AG10803 (cell line): ENCODE results near the gene C14orf180.

Source experiments
- DNase-seq: peaks from one replicate; pipeline ENCODE4 v3.0.0; 2010; ENCODE audit warnings: low read depth
- H3K4me3 ChIP-seq: 2 replicates; pipeline ENCODE4 v1.5.1; 2011; ENCODE audit warnings: mild to moderate bottlenecking, low read length, control low read depth
- CTCF ChIP-seq: conservative IDR thresholded peaks from 2 replicates; pipeline ENCODE4 v1.5.1; 2011; ENCODE audit warnings: mild to moderate bottlenecking, low read length, control low read depth, inconsistent platforms

The C14orf180 gene

DNA sequence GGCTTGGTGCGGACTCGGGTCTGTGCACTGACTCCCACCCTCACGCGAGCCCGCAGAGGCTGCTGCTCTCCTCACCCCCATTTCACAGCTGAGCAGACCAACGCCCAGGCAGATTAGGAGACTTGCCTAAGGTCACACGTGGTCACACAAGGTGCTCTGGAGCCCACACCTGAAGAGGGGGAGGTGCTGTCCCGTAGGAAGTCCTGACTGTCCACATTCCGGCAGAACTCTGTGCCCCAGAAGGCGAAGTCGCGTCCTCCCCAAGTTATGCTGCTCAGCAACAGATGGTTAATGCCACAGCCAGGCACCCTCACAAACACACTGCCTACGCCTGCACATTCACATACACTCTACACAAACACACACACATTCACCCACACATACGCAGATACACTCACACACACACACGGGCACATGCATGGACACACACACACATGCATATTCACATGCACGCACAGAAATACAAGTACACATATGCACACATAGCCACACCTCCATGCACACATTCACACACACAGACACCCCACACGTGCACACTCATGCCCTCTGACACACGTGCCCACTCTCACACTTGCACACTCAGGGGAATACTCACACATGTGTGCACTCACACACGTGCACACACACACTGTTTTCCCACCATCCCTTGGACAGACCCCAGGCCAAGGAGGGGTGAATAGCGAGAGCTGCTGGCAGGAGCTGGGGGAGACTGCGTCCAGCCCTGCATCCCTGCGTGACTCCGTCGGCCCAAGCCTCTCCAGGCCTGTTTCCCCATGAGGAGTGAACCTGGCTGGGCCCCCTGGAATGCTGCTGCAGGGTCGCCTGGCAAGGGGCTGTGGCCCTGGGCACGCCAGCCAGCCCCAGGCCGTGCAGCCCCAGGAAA is 4.1 kb downstream of the C14orf180 start:
- no peak for DNase-seq
- H3K4me3 ChIP-seq, result no peak overlapping the region
- no peak for TF ChIP-seq CTCF

DNA sequence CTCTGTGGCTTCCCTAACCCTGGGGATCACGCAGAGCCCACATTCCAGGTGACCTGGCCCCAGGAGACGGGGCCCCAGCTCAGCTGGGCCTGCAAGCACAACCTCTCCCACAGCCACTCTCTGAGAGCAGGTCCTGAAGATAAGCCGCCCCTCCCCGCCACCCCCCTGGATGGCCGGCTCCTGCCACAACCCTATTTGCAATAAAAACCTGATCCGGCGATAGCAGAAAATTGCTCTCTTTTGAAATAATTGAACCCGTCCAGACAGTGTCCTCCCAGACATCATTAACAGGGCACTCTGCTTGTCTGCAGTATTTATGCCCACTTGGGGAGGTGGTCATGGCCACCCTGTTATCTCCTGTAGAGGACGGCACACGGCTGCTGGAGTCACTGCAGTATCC is 5.0 kb downstream of the C14orf180 start:
- DNase-seq, result no peak
- no peak for TF ChIP-seq CTCF
- H3K4me3 ChIP-seq, result no peak overlapping the region

DNA sequence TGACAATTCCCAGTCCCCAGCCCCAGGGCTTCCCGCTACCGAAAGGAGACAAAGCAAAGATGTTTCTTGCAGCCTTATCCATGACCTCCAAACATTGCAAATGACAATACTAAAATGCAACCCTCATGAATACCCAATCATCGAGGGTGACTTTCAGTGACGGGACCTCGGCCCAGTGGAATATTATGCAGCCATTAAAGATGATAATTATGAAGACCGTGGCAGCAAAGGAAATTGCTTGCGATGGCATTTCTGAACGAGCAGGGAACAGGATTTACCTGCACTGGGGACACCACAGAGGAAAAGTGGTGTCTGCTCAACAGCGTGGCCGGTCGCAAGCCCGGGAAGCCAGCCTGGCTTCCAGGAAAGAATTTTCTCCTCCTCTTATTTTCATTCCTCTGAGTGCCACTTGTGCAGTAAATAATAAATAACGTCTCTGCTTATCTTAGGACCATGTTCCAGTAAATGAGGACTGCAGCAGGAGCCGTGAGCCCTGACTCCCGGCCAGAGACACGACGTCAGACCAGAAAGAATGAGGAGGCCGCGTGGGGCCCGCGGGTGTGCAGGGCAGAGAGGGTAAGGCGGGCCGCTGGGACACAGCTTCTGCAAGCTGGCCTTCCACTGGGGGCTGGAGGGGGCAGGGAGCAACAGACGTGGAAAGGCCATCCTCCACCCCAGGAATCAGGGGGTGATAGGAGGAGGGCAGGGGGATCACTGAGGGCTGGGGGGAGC is 6.6 kb downstream of the C14orf180 start:
- TF ChIP-seq CTCF, result no peak
- DNase-seq, result no peak
- no peak overlapping the region for H3K4me3 ChIP-seq

- TF ChIP-seq CTCF, result no peak
- H3K4me3 ChIP-seq, result no peak overlapping the region
- DNase-seq, result peak; percentile 11
Observed at GRCh38 chr14:104586832-104587620, 7.5 kb downstream of the C14orf180 start.

GRCh38 chr14:104587641-104588040 is 8.1 kb downstream of the C14orf180 start:
- no peak for DNase-seq
- H3K4me3 ChIP-seq, result no peak overlapping the region
- TF ChIP-seq CTCF, result no peak

DNA sequence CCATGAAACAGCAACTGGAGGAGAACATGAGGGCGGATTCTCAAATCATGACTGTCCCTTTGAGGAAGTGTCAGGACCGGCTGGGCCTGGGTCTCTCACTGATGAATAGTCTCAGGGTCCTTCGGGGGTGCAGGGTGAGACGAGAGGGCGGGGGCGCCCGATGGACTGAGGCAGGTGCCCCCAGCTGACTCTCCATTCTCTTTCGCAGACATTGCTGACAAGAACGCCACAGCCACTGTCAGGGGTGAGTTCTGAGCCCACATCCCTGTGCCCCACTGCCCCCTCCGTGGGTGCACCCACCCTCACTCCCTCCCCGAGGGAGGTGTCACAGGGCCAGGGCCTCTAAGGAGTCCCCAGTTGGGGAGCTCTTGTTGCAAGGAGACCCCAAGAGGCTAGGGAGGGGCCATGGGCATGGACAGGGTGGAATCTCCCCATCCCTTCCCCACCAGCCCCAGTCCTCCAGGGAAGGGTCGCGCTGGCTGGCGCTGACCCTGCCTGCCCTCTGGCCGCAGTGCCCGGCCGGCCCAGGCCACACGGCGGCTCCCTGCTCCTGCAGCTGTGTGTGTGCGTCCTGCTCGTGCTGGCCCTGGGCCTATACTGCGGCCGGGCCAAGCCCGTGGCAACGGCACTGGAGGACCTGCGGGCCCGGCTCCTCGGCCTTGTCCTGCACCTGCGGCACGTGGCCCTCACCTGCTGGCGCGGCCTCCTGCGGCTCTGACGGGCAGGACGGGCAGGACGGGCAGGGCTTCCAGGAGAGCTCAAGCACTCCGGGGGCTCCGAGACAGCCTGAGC is 8.7 kb downstream of the C14orf180 start:
- TF ChIP-seq CTCF, result no peak
- no peak for DNase-seq
- no peak overlapping the region for H3K4me3 ChIP-seq
